C4-2B (cell line): ENCODE data around the gene AGO4.
"Not testable (repeated sequence)": the region's sequence is repeated elsewhere in the genome, so short reads cannot be mapped to it uniquely, and the experiment has no call there.

ENCODE experiments used
- H3K27ac ChIP-seq: fragments of 450-650 bp; 2 replicates; pipeline ENCODE4 v1.5.1; 2017
- CTCF ChIP-seq: fragments of 450-650 bp; conservative IDR thresholded peaks from 2 replicates; pipeline ENCODE4 v1.5.1; 2017; ENCODE audit warnings: mild to moderate bottlenecking
- ZFX ChIP-seq: fragments of 450-650 bp; IDR thresholded peaks from 2 replicates; pipeline ENCODE4 v1.6.1; 2017

AGO4 gene

GRCh38 chr1:35808450-35809113, 766 bp downstream of the AGO4 start:
- H3K27ac ChIP-seq = peak overlapping the region; percentile 79
- TF ChIP-seq CTCF (no peak), ZFX (peak; percentile 80)

GRCh38 chr1:35809114-35810095, 1.6 kb downstream of the AGO4 start:
- TF ChIP-seq ZFX (no peak), CTCF (no peak)

GRCh38 chr1:35810096-35810881, 2.5 kb downstream of the AGO4 start:
- TF ChIP-seq CTCF (no peak), ZFX (no peak)
- no peak overlapping the region for H3K27ac ChIP-seq

More at GRCh38 chr1:35809114-35810095, 1.6 kb downstream of the AGO4 start:
- H3K27ac ChIP-seq = peak overlapping the region; percentile 79

DNA sequence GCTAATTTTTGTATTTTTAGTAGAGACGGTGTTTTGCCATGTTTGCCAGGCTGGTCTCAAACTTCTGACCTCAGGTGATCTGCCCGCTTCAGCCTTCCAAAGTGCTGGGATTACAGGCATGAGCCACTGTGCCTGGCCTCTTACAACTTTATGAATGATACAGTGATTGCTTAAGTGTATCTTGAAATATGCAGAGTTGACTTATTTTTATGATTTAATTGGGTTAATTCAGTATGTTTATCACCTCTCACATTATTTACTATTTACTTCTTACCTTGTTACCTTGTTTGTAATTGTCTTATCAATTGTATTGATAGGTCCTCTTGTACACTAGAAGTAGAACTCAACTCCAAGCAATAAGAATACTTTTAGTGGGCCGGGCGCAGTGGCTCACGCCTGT, 4.9 kb downstream of the AGO4 start:
- H3K27ac ChIP-seq = not testable (repeated sequence)

- TF ChIP-seq ZFX (no peak), CTCF (no peak)
- H3K27ac ChIP-seq = no peak overlapping the region
Observed at GRCh38 chr1:35825255-35825654, 17.4 kb downstream of the AGO4 start.

GRCh38 chr1:35832276-35832905, 24.6 kb downstream of the AGO4 start:
- H3K27ac ChIP-seq = no peak overlapping the region
- TF ChIP-seq ZFX (no peak), CTCF (no peak)

DNA sequence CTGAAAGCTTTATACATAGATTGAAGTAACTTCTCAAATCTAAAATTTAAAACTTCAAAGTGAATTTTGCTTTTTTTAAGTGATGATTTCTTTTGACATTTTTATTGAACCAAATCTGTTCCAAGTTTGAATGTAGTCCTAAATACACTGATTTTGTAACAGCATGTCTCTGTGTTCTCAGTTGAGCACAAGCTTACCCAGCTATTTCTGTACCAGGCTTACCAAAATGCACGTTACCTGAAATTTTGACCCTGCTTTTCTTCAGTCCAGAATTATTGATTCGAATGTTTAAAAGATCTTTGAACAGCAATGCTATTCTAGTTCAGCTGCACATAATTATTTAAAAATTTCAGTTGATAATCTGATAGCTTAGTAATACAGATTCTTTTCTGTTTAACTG, 25.6 kb downstream of the AGO4 start:
- TF ChIP-seq ZFX = no peak
- no peak for TF ChIP-seq CTCF
- no peak overlapping the region for H3K27ac ChIP-seq
